Tibial nerve (tissue), 4 donors: ENCODE measurements around the gene LRRC37A3. TPM values are rescaled to one million over a fixed set of nuclear protein-coding genes. Genes with fewer than 3 reads are reported as not detected.
"Not testable (repeated sequence)": the region's sequence is repeated elsewhere in the genome, so short reads cannot be mapped to it uniquely, and the experiment has no call there.

ENCODE experiments used
- DNase-seq, 2 donors: peaks; one replicate each; pipeline ENCODE4 v3.0.0-alpha.2; 2019; ENCODE audit warnings: low spot score in 2 of 2
- H3K27ac ChIP-seq, 4 donors: fragments of 200-600 bp; sonication (generic) in 3 of 4; one replicate each; pipeline ENCODE4 v1.5.1; 2017 to 2019; ENCODE audit warnings: mild to moderate bottlenecking in 1 of 4
- H3K27me3 ChIP-seq, 2 donors: fragments of 200-600 bp; sonication (generic) in 1 of 2; one replicate each; pipeline versions ENCODE4 v1.5.1 to v1.6.0; 2017 to 2019
- H3K36me3 ChIP-seq, 3 donors: fragments of 200-600 bp; sonication (generic); one replicate each; pipeline ENCODE4 v1.5.1; 2018 to 2019
- H3K4me1 ChIP-seq, 4 donors: fragments of 200-600 bp; sonication (generic) in 3 of 4; one replicate each; pipeline ENCODE4 v1.5.1; 2017 to 2019
- H3K4me3 ChIP-seq, 4 donors: fragments of 200-600 bp; sonication (generic) in 3 of 4; one replicate each; pipeline ENCODE4 v1.5.1; 2017 to 2019; ENCODE audit warnings: mild to moderate bottlenecking in 1 of 4, moderate library complexity in 1 of 4
- H3K9me3 ChIP-seq, 4 donors: fragments of 200-600 bp; sonication (generic) in 3 of 4; one replicate each; pipeline ENCODE4 v1.5.1; 2017 to 2019
- EP300 ChIP-seq, 2 donors: sonication (generic); formaldehyde crosslinking; IDR thresholded peaks; one replicate each; pipeline ENCODE4 v1.6.1; 2017; ENCODE audit warnings: antibody characterized with exemption in 2 of 2, mild to moderate bottlenecking in 1 of 2
- POLR2A ChIP-seq, 2 donors: fragments of 450-650 bp; IDR thresholded peaks; one replicate each; pipeline ENCODE4 v1.6.1; 2017; ENCODE audit warnings: antibody characterized with exemption in 2 of 2, mild to moderate bottlenecking in 2 of 2, moderate library complexity in 2 of 2
- WGBS, 2 donors: methylation state at CpG; one replicate each; pipeline ENCODE4 v1.1.5; 2018; 5-methylcytosine and 5-hydroxymethylcytosine counted together
- total RNA-seq, 4 donors: library from RNA; depleted of rRNA; stranded (reverse); fragments of >200 nt; gene quantifications; one replicate each; pipeline ENCODE4 v1.1.0, GENCODE V29; 2016
- TF ChIP-seq, protein P1 (sequence below), 5 experiments: fragments of 200-600 bp in 3 of 5; fragments of 450-650 bp in 2 of 5; sonication (generic) in 3 of 5; IDR thresholded peaks; one replicate each; pipeline ENCODE4 v1.5.1; 2016 to 2019; ENCODE audit warnings: antibody characterized with exemption in 5 of 5, mild to moderate bottlenecking in 3 of 5, moderate library complexity in 2 of 5

LRRC37A3 gene
- total RNA-seq, 4 donors from 2014 or later: 7.0 to 20.5 (median 10.4) TPM

DNA sequence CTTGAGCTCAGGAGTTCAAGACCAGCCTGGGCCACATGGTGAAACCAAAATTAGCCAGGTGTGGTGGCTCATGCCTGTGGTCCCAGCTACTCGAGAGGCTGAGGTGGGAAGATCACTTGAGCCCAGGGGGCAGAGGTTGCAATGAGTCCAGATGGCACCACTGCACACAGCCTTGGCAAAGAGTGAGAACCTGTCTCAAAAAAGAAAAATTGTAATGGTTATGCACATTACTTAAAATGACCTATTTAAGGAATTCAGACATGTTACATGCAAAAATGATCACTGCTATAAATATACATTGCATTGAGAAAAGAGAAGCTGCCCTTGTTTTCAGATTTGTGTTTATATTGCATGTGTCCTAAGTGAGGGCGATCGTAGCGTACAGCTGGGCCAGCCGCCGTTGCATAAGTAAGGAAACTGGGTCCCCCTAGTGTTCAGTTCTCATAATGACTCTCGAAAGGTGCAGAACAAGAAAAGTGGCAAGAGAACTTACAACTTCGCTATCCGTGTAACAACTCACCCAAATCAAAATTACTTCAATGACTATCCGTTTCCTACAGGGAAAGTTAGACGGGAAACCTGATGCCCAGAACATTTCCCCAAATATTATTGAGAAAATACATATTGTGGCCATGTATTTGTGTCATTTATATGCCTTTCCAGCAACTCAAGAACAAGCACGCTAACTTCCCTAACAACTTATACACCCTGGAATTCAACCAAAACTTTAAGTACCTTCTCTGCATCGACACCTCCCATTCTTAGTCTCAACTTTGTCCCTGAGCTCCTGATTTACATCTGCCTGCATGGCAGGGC lies 42.5 kb upstream of the LRRC37A3 start:
- H3K4me3 ChIP-seq, H3K36me3 ChIP-seq, H3K9me3 ChIP-seq, H3K27me3 ChIP-seq, H3K27ac ChIP-seq: not testable (repeated sequence)
- 5 to 7% methylated on average over 13 of the region's 13 CpGs for WGBS, 2 donors
- TF ChIP-seq EP300 (IDR thresholded peaks at IDR 0.05): peak in 1 of 2 donors; percentile 20
- TF ChIP-seq, protein P1, sequence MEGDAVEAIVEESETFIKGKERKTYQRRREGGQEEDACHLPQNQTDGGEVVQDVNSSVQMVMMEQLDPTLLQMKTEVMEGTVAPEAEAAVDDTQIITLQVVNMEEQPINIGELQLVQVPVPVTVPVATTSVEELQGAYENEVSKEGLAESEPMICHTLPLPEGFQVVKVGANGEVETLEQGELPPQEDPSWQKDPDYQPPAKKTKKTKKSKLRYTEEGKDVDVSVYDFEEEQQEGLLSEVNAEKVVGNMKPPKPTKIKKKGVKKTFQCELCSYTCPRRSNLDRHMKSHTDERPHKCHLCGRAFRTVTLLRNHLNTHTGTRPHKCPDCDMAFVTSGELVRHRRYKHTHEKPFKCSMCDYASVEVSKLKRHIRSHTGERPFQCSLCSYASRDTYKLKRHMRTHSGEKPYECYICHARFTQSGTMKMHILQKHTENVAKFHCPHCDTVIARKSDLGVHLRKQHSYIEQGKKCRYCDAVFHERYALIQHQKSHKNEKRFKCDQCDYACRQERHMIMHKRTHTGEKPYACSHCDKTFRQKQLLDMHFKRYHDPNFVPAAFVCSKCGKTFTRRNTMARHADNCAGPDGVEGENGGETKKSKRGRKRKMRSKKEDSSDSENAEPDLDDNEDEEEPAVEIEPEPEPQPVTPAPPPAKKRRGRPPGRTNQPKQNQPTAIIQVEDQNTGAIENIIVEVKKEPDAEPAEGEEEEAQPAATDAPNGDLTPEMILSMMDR (IDR thresholded peaks at IDR 0.05): peak; percentile 54 to 78 (median 63)
- DNase-seq: peak in 1 of 2 donors; percentile 98
- H3K4me1 ChIP-seq: peaks cover 0 to 25% (median 3%) of the 10 kb centered on the region in 4 donors

DNA sequence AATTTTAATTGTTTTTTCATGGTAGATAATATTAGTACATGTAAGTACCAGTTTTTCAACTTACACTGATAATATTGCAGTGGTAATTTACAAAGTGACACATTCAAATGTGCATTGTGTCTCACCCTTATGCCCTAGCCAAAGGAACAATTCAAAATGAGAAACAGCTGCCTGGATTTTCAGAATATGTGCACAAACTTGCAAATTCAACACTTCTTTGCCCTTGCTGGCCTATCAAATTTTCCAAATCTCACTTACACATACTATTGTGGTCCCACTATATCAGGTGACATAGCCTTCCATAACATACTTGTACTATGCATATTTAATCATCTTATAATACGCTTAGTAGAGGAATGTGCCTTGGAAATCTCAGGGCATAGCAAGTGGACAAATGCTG lies 32.6 kb upstream of the LRRC37A3 start:
- 88 to 94% methylated on average over 1 of the region's 1 CpG for WGBS, 2 donors
- no peaks in the 10 kb centered on the region for H3K36me3 ChIP-seq
- TF ChIP-seq, protein P1 (IDR thresholded peaks at IDR 0.05): no peak
- TF ChIP-seq POLR2A (IDR thresholded peaks at IDR 0.05): no peak
- no peak for TF ChIP-seq EP300 (IDR thresholded peaks at IDR 0.05)
- no peaks in the 10 kb centered on the region for H3K4me1 ChIP-seq
- no peak overlapping the region for H3K4me3 ChIP-seq
- no peak for DNase-seq
- no peaks in the 10 kb centered on the region for H3K27me3 ChIP-seq
- H3K27ac ChIP-seq: no peak overlapping the region
- H3K9me3 ChIP-seq: no peaks in the 10 kb centered on the region

DNA sequence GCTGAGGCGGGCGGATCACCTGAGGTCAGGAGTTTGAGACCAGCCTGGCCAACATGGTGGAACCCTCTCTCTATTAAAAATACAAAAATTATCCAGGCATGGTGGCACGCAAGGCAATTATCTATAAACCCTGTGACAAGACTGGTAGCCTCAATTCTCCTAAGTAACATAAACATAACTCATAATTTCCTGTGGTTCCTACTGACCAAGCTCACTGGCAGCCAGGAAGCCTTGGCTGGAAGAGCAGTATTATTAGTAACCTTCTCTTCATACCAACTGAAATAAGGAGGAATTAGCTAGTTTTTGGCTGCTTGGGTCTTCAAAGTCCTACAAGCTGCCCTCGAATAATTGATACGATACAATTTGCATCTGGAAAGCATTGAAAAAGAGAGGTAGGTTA lies 31.6 kb upstream of the LRRC37A3 start:
- 94 to 98% methylated on average over 5 of the region's 5 CpGs for WGBS, 2 donors
- TF ChIP-seq EP300 (IDR thresholded peaks at IDR 0.05) (no peak), POLR2A (IDR thresholded peaks at IDR 0.05) (no peak)
- TF ChIP-seq, protein P1 (IDR thresholded peaks at IDR 0.05): no peak

DNA sequence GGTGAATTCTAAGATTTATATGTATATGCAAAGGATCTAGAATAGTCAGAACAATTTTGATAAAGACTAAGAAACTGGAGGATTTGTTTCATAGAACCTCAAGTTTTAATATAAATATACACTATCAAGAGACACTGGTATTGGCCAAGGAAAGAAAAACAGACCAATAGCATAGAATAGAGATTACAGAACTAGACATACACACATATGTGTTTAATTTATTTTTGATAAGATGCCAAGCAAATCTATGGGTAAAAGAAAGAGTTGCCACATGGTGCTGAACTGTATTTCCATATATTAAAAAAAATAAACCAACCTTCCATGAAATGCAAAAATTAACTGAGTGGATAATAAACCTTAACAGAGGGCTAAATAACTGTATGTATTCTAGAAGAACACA lies 27.9 kb upstream of the LRRC37A3 start:
- Histone ChIP-seq H3K4me3 (no peak overlapping the region), H3K27ac (peak overlapping the region in 1 of 4 donors; percentile 15), H3K4me1 (no peaks in the 10 kb centered on the region), H3K9me3 (no peaks in the 10 kb centered on the region), H3K27me3 (no peaks in the 10 kb centered on the region), H3K36me3 (no peaks in the 10 kb centered on the region)
- DNase-seq: no peak
- TF ChIP-seq POLR2A (IDR thresholded peaks at IDR 0.05) (no peak), EP300 (IDR thresholded peaks at IDR 0.05) (no peak)
- TF ChIP-seq, protein P1 (IDR thresholded peaks at IDR 0.05): no peak

More for the DNA sequence above, 31.6 kb upstream of the LRRC37A3 start:
- Histone ChIP-seq H3K36me3 (no peaks in the 10 kb centered on the region), H3K9me3 (no peaks in the 10 kb centered on the region), H3K27me3 (no peaks in the 10 kb centered on the region), H3K4me3 (no peak overlapping the region), H3K27ac (no peak overlapping the region), H3K4me1 (no peaks in the 10 kb centered on the region)
- DNase-seq: no peak

DNA sequence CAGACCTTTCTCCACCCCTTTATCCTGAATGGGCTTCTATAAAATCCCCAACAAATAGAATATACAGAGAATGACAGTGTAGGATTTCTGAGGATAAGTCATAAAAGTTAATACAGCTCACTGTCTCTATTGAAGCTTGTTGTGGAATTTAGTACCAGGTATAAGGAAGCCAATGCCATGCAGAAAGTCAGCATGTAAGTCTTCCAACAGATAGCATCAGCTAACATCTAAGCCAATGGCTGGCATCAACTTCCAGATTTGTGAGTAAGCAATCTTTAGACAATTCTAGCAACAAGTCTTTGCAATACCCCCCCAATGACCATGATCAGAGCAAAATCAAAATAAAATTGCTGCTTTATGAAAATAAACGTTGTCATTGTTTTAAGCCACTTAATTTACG lies 22.5 kb upstream of the LRRC37A3 start:
- H3K4me1 ChIP-seq: no peaks in the 10 kb centered on the region
- H3K27ac ChIP-seq: no peak overlapping the region
- WGBS, 2 donors: 86 to 88% methylated on average over 2 of the region's 2 CpGs
- H3K4me3 ChIP-seq: no peak overlapping the region
- no peaks in the 10 kb centered on the region for H3K36me3 ChIP-seq
- DNase-seq: no peak
- no peaks in the 10 kb centered on the region for H3K27me3 ChIP-seq
- H3K9me3 ChIP-seq: no peaks in the 10 kb centered on the region
- TF ChIP-seq, protein P1 (IDR thresholded peaks at IDR 0.05): no peak
- TF ChIP-seq POLR2A (IDR thresholded peaks at IDR 0.05) (no peak), EP300 (IDR thresholded peaks at IDR 0.05) (no peak)
